GM19395 (cell line): Measurements from ENCODE around the gene SESN1.
"Not testable (repeated sequence)": the region's sequence is repeated elsewhere in the genome, so short reads cannot be mapped to it uniquely, and the experiment has no call there.

Experiments used
- ATAC-seq: cut with Tn5 transposase; IDR thresholded peaks from one replicate; pipeline ENCODE4 v1.9.1; 2021; ENCODE audit warnings: mild to moderate bottlenecking, moderate library complexity; ENCODE audit not compliant: unreplicated experiment

Gene SESN1

DNA sequence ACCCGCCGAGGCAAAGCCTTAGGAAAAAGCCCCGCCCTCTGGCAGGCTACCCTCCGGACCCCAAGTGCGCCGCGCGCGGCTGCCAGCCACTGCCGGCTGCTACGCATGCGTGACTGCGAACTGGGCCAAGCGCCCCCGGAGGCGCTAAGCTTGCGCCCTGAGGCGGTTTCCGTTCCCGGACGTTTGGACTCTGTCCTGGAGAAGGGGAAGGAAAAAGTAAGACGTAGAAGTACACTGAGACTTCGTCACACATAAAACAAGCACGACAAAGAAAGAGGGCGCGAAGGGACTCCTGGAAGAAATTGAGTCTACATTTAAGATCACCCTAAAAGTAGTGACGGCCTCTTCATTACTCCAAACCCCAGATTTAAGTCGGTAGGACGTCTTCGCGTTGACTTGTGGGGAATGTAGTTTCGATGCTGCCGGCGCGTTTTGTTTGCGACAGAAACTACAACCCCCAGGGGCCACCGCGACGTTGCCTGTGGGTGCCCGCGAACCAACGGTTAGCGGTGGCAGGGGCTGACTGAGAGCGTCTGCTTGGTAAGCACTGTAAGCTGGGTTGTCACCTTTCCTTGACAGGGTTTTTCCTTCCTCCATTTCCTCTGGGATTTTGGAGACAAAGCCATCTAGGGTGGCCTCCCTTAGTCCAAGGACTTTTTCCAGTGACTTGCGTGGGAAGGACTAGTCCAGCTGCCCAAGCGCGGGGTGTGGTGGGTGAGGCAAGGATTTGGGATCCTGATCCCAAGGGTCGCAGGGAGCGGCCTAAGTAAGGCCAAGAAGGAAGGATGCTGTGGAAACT is 589 bp upstream of the SESN1 start, which contains the start of gene CEP57L1:
TSS of gene CEP57L1 (plus strand) at position 472 of the 799 bp plus-strand sequence. CDS start 49,715 bp downstream, outside the sequence.
- ATAC-seq: peak; percentile 79

DNA sequence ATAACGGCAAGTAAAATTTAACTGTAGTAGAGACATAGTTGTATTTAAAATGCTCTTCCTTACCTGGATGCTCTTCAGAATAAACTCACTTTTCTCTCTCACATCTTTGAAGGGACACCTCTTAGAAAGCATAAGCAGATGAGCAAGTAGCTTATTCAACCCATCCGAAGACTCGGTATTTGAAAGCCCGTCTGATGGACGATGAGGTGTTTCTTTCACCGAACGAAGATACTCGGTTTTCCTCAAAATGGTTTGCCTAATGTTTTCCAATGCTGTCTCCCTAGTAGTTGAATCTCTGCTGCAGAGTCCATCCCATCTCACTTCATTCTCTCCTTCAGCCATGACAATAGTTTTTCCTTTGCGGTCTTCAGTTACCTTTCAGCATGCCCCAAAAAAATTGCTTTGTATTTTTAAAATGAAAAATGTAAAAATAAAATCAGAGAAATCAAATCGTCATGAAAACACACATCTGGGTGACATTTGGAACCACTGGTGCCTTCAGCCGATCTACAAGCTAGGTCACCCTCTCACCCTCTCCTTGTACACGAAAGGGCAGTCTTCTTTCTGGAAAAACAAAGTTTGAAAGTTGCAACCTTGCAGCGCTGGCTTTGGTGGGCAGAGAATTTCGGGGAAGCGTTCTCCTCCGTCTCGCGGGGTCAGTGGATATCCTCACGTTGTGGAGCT is 772 bp downstream of the SESN1 start:
- peak; percentile 1 for ATAC-seq

- ATAC-seq: no peak
These were observed 2.6 kb downstream of the SESN1 start for GRCh38 chr6:109092074-109092473.

- ATAC-seq: no peak
These were observed 3.2 kb downstream of the SESN1 start for GRCh38 chr6:109091314-109092024.

DNA sequence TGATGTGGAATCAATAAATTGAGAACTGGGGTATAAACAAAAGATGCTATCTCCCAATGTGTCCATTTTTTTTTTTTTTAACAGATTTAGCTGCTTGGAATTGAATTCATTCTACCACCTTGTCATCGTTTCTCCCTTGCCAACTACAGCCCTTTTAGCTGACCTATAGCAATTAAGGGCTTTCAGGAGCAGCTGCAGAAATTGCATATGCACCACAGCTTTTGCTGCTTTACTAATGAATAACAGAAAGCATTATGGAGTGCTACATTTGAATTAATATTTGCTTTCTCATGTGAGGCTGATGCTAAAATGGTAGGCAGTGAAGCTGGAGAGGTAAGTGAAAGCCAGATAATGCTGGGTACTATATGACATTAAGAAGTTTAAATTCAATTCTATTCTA is 5.7 kb downstream of the SESN1 start:
- ATAC-seq: no peak

DNA sequence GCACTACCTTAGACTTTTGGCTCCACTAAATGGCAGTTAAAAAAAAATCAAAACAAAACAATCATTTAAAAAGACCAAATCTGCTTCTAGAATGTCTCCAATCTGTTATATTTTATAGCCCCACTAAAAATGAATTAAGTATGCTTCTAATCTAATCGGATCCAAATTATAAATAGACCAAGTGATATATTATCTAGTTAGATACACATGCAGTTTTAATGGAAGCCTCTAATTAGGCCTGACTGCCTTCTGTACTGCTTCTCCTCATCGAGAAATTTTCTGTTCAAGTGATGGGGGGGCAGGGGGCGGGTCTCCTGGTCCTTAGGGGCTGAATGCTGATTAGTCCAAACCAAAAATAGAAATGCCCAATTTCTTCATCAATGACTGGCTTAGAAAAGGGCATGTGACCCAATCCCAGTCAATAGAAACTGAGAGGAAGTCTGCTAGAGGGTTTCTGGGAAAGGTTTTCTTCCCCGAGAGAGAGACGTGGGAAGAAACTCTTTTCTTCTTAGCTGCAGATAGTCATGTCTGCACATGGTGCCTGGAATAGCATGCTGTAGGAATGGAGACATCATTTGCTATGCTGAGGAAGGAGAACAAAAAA is 6.9 kb downstream of the SESN1 start:
- no peak for ATAC-seq

- not testable (repeated sequence) for ATAC-seq
These were observed 10.5 kb downstream of the SESN1 start for GRCh38 chr6:109084146-109084545.

GRCh38 chr6:109083657-109084056 is 11.0 kb downstream of the SESN1 start:
- no peak for ATAC-seq

DNA sequence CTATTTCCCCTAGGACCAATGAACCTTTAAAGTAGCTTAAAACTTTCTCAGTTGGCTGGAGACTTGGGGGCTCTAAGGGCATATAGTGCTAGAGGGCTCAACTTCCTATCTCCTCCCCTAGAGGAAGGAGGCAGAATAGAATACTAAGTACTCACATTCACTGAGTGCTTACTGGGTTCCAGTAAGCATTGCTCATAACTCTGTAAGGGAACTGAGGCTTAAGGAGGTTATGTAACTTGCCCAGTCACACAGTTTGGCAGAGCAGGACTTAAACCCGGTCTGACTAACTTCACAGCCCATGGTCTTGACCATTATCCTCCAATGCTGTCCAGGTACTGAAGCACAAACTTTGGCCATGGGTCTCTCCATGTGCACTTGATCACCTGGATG is 12.5 kb downstream of the SESN1 start:
- ATAC-seq: no peak

GRCh38 chr6:109081516-109082187 is 13.0 kb downstream of the SESN1 start:
- no peak for ATAC-seq

GRCh38 chr6:109081026-109081425 is 13.6 kb downstream of the SESN1 start:
- ATAC-seq: no peak

GRCh38 chr6:109079981-109080380 is 14.7 kb downstream of the SESN1 start:
- no peak for ATAC-seq

DNA sequence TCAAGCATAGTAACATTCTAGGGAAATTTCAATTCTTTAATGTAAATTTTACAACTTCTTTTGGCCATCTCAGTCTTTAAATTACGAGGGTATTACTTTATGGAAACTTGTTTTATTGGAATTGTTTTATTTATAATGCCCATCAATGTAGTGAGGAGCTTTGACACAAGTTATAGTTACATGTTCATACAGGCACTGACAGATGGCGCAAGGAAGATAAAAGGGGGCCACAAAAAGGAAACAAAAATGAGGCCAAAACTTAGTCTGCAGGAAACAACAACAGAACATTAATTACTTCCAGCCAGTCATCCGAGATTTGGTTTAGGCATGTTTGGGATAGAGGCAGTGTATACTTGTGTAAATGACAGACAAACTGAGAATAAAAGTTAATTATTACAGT is 18.3 kb downstream of the SESN1 start:
- ATAC-seq: no peak

- ATAC-seq: no peak
These were observed 18.7 kb downstream of the SESN1 start for GRCh38 chr6:109075934-109076333.

GRCh38 chr6:109074133-109074415 is 20.6 kb downstream of the SESN1 start:
- no peak for ATAC-seq

DNA sequence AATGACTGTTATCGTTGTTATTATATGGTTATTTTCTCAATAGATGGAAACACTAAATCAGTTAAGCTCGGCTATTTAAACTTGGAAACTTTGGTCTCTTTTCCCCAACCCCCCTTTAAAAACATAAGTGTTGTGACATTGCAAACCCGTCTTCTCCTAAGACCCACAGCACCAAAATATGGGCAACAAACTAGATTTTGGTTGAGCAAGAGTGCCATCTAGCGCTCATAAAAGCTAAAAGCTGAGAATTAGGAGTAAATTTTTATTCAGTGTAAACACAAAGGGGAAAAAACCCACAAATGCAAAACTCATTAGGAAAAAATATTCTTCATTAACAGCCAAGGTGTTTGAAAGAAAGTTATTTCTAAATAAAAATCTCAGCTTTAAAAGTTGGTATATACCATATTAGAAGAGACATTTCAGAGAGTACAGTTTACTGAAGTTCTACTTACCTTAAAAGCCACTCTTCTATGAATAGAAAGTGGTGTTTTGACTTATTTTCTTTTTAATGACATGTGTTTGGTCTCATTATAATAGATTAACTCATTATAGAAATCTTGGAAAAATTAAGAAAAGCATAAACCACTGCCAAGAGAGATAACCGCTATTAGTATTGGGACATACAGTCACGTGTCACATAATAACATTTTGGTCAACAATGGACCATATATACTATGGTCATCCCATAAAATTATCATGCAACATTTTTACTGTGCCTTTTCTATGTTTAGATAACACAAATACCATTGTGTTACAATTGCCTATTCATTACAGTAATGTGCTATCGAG is 21.1 kb downstream of the SESN1 start:
- ATAC-seq: no peak

DNA sequence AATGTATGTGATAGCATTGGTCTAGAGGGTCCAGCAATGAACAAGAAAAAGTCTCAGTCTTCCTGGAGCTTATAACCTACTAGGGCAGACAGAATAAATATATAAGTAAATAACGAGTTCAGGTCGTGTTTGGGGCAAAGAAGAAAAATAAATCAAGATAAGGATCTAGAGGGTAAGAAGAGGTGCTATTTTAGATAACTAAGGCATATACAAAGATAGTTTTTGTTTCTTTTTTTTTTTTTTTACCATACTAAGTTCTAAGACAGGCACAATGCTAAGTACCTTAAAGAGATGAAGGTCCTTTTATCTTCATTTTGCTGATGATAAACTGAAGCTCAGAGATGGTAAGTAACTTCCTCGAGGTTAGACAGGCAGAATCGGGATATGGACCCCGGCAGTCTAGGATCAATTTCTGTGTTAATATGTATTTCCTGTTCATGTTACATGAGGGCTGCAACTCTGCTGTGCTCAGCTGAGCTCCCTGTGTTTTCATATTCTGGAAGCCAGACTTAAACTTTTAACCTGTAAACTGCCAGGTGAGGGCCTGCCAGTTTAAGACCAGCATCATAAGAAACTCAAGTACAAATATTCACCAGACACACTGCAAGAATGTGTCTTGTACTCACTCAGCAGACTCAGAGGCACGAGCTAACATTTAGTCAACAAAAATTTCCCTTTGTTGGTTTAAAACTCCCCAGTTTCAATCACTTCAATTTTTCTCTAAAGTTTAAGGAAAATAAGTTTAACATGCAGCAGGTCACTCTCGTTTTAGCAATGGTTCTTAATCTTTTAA is 23.3 kb downstream of the SESN1 start:
- ATAC-seq: no peak

- ATAC-seq: no peak
These were observed 24.9 kb downstream of the SESN1 start for GRCh38 chr6:109069746-109070145.

DNA sequence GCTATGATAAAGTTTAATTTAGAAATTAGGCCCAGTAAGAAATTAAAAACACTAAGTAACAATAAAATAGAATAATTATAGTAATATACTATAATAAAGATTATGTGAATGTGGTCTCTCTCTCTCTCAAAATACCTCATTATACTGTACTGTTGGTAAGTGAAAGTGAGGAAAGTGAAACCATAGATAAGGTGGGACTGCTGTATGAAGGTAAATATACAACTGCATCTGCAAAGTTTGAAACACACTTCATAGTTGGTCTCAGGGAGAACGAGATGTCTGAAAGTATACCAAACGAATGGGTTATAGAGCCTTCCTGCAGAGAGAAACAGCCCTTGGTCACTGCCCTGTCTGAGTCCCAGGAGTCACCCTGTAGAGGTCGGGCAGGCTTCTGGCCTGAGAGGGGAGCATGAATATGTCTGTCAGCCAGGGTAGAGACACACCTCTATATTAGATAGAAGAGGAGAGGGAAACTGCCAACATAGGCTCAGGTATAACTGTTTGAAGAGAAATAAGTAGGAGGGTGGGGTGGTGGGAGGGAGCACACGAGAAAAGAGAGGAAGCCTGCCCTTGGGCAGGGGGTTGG is 31.8 kb downstream of the SESN1 start:
- no peak for ATAC-seq
